ENCODE measurements around the gene UNC13D. TPM values are rescaled to one million over a fixed set of nuclear protein-coding genes. Genes with fewer than 3 reads are reported as not detected.

Gene UNC13D
- polyA plus RNA-seq, 1 donor (not counting 4 experiments of a cell fraction or from before 2014, with no cell fraction given): 0.25 TPM

GRCh38 chr17:75856062-75856756 lies 12.0 kb upstream of the UNC13D start:
- peak overlapping the region; percentile 100 for H3K4me2 ChIP-seq (ENCODE audit: control insufficient read depth, extremely low read depth, insufficient read depth, low read depth, low read length)
- no peaks in the 10 kb centered on the region for H3K9me1 ChIP-seq (ENCODE audit: control insufficient read depth, extremely low read depth, insufficient read depth, low read length)
- H3K36me3 ChIP-seq (ENCODE audit: control insufficient read depth in 2 of 2, extremely low read depth in 1 of 2, insufficient read depth in 2 of 2, low read length in 2 of 2): peaks cover 3 to 4% of the 10 kb centered on the region in 2 experiments
- H3K4me1 ChIP-seq (ENCODE audit: control insufficient read depth, extremely low read depth, insufficient read depth, low read length): peaks cover 22% of the 10 kb centered on the region
- H3K9ac ChIP-seq (ENCODE audit: control insufficient read depth, extremely low read depth, insufficient read depth, low read length): peak overlapping the region; percentile 90
- no peaks in the 10 kb centered on the region for H3K9me3 ChIP-seq (ENCODE audit: control insufficient read depth, low read depth, low read length)
- peaks cover 15% of the 10 kb centered on the region for H3K79me2 ChIP-seq (ENCODE audit: control insufficient read depth, insufficient read depth, low read length)
- peak overlapping the region; percentile 88 for H3K27ac ChIP-seq (ENCODE audit: control insufficient read depth, insufficient read depth, low read length)
- dilution Hi-C loops (cut with MboI; ENCODE audit: extremely low pct_ligation_motif_present, low sequenced_read_pairs): no loop called here
- no peak for FAIRE-seq
- H3K4me3 ChIP-seq (ENCODE audit: control insufficient read depth in 2 of 3, extremely low read depth in 1 of 3, insufficient read depth in 2 of 3, low read depth in 1 of 3, low read length in 3 of 3): peak overlapping the region; percentile 77 to 95 (median 93)
- TF ChIP-seq EZH2 (IDR thresholded peaks at IDR 0.05; ENCODE audit: low read length): no peak
- TF ChIP-seq CTCF (optimal IDR thresholded peaks at IDR 0.05 in 1 of 3, IDR thresholded peaks at IDR 0.05 in 1 of 3, conservative IDR thresholded peaks at IDR 0.05 in 1 of 3; ENCODE audit: extremely low read depth in 1 of 3, insufficient read depth in 2 of 3, low read length in 3 of 3): peak in 1 of 3 experiments; percentile 22
- no peaks in the 10 kb centered on the region for H4K20me1 ChIP-seq (ENCODE audit: control insufficient read depth, extremely low read depth, insufficient read depth, low read length)
- H2AFZ ChIP-seq (ENCODE audit: control insufficient read depth, low read length): peak overlapping the region; percentile 96
- no peaks in the 10 kb centered on the region for H3K27me3 ChIP-seq (ENCODE audit: control insufficient read depth, extremely low read depth, insufficient read depth, low read length)
- no peak for DNase-seq (ENCODE audit: low read depth, low spot score)

DNA sequence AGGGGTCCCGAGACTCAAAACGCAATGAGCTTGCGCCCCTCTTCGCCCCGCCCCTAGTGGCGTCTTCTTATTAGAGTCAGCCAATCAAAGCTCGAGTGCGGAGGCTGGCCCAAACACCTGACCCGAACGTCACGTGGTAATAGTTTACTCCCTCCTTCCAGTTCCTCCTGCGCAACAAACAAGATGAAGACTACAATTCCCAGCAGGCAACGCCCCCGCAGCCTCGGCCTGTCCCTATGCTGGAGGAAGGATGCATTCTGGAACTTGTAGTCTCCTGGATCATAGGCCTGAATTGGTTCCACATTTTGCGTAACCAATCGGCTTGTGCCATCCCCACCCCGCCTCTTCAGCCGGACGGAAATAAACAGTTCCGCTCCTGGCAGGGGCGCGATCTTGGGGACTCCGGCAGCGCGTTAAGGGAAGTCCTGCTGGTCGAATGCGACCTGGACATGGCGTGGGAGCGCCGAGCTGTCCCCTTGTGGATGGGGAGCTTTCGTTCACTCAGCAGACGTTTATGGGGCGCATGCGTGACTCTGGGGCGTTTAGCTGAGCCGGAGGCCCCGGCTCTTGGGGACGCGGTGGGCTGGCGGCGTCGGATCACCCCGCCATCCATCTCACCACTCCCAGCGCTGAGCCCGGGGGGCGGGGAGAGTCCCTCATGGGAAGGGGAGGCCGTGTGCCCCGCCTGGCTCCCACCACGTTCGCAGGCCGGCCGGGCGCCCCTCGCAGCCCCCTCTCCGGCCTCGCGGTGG lies 11.3 kb upstream of the UNC13D start, which contains the start of gene WBP2:
WBP2 (minus strand) TSS at position 26 of the 752 bp plus-strand sequence. CDS start 38 bp downstream, outside the sequence.
- dilution Hi-C loops (cut with MboI; ENCODE audit: extremely low pct_ligation_motif_present, low sequenced_read_pairs): no loop called here
- Histone ChIP-seq H3K4me3 (ENCODE audit: control insufficient read depth in 2 of 3, extremely low read depth in 1 of 3, insufficient read depth in 2 of 3, low read depth in 1 of 3, low read length in 3 of 3) (peak within 1 kb of the TSS; percentile 77 to 95 (median 93)), H3K9ac (ENCODE audit: control insufficient read depth, extremely low read depth, insufficient read depth, low read length) (peak within 1 kb of the TSS; percentile 90), H2AFZ (ENCODE audit: control insufficient read depth, low read length) (peak within 1 kb of the TSS; percentile 96), H3K9me1 (ENCODE audit: control insufficient read depth, extremely low read depth, insufficient read depth, low read length) (no peaks in the 10 kb centered on the region), H3K27ac (ENCODE audit: control insufficient read depth, insufficient read depth, low read length) (peak within 1 kb of the TSS; percentile 88), H3K9me3 (ENCODE audit: control insufficient read depth, low read depth, low read length) (no peaks in the 10 kb centered on the region), H3K79me2 (ENCODE audit: control insufficient read depth, insufficient read depth, low read length) (peaks cover 15% of the 10 kb centered on the region), H3K4me2 (ENCODE audit: control insufficient read depth, extremely low read depth, insufficient read depth, low read depth, low read length) (peak within 1 kb of the TSS; percentile 100), H3K27me3 (ENCODE audit: control insufficient read depth, extremely low read depth, insufficient read depth, low read length) (no peaks in the 10 kb centered on the region), H3K36me3 (ENCODE audit: control insufficient read depth in 2 of 2, extremely low read depth in 1 of 2, insufficient read depth in 2 of 2, low read length in 2 of 2) (peaks cover 9% of the 10 kb centered on the region in 2 experiments), H4K20me1 (ENCODE audit: control insufficient read depth, extremely low read depth, insufficient read depth, low read length) (no peaks in the 10 kb centered on the region), H3K4me1 (ENCODE audit: control insufficient read depth, extremely low read depth, insufficient read depth, low read length) (peaks cover 22% of the 10 kb centered on the region)
- peak; percentile 100 for DNase-seq (ENCODE audit: low read depth, low spot score)
- TF ChIP-seq EZH2 (IDR thresholded peaks at IDR 0.05; ENCODE audit: low read length): no peak
- TF ChIP-seq CTCF (optimal IDR thresholded peaks at IDR 0.05 in 1 of 3, IDR thresholded peaks at IDR 0.05 in 1 of 3, conservative IDR thresholded peaks at IDR 0.05 in 1 of 3; ENCODE audit: extremely low read depth in 1 of 3, insufficient read depth in 2 of 3, low read length in 3 of 3): peak in 1 of 3 experiments; percentile 53
- FAIRE-seq: peak; percentile 86
